ENCODE results near the gene GPX7.

GPX7 gene

DNA sequence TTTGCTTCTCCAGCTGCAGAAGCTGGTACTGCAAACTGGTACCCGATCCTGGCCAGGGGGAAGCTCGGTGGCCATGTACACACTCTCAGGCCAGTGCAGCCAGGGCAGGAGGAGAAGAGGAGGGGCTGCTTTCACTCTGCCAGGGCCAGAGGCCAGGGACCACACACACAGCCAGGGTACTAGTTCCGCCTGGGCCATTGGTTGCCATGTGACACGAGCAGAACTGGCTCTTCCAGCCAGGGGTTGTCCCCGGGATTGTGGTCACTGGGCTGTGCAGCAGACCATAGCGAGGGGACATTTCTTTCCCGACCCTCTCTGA, 27.1 kb downstream of the GPX7 start:
- Histone ChIP-seq H3K4me3 (no peak overlapping the region), H3K36me3 (ENCODE audit: insufficient read depth, low read length) (no peaks in the 10 kb centered on the region), H3K9me3 (ENCODE audit: low read depth, low read length) (no peaks in the 10 kb centered on the region), H3K27ac (no peak overlapping the region), H3K9ac (ENCODE audit: insufficient read length) (no peak overlapping the region)
- DNase-seq (ENCODE audit: low read depth, low spot score), result no peak
- TF ChIP-seq FOXP2 (optimal IDR thresholded peaks at IDR 0.05; ENCODE audit: control extremely low read depth, extremely low read length, insufficient read depth) (no peak), EZH2 (IDR thresholded peaks at IDR 0.05) (no peak), POLR2AphosphoS5 (IDR thresholded peaks at IDR 0.05; ENCODE audit: borderline replicate concordance, low read depth, low read length) (no peak)

DNA sequence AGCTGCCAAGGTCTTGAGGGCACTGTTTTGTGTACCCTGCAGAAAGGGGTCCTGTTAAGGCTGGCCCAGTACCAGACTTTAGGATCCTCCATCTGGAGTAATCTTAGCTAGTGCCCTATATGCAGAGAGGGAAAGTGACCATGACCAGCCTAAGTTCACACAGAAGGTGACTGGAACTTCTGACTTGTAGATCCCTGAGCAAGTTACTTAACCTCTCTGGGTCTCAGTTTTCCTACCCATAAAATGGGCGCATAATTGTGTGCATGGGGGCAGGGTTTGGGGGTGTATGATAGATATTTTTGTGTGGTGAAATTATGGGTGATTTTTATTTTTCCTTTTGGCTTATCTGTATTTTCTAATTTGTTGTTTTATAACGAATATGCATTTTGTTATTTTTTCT, 27.5 kb downstream of the GPX7 start:
- H3K36me3 ChIP-seq (ENCODE audit: insufficient read depth, low read length), result no peaks in the 10 kb centered on the region

DNA sequence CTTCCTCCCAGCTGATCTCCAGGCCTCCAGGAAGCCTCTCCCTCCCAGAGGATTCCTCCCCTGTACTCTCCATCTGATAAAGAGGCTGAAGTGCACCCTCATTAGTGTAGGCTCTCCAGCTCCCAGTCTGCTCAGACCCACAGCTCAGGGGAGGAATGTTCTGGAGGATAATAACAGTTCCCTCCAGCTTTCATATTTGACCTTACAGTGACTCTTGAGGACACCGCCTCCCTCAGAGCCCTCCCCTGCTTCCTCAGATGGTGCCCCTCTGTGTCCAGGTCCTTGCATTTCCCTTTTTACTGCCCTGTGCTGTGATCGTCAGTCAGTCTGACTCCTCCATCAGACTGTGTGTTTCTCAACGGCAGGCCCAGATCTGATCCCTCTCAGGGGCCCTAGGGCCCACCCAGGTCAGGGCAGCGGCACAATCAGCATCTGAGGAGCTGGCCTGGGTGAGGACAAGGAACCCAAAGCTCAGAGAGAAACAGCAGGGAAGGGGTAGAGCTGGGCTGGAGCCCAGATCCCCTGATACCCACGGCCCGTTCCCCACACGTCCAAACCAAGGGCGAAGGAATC, 29.7 kb downstream of the GPX7 start:
- TF ChIP-seq FOXP2 (optimal IDR thresholded peaks at IDR 0.05; ENCODE audit: control extremely low read depth, extremely low read length, insufficient read depth), result no peak
- no peak for TF ChIP-seq POLR2AphosphoS5 (IDR thresholded peaks at IDR 0.05; ENCODE audit: borderline replicate concordance, low read depth, low read length)
- TF ChIP-seq EZH2 (IDR thresholded peaks at IDR 0.05), result no peak
- no peaks in the 10 kb centered on the region for H3K9me3 ChIP-seq (ENCODE audit: low read depth, low read length)
- H3K27ac ChIP-seq, result no peak overlapping the region
- no peak for DNase-seq (ENCODE audit: low read depth, low spot score)
- H3K4me3 ChIP-seq, result no peak overlapping the region
- H3K9ac ChIP-seq (ENCODE audit: insufficient read length), result no peak overlapping the region
- no peaks in the 10 kb centered on the region for H3K36me3 ChIP-seq (ENCODE audit: insufficient read depth, low read length)

More for the DNA sequence above, 27.5 kb downstream of the GPX7 start:
- no peak for DNase-seq (ENCODE audit: low read depth, low spot score)
- Histone ChIP-seq H3K9me3 (ENCODE audit: low read depth, low read length) (no peaks in the 10 kb centered on the region), H3K9ac (ENCODE audit: insufficient read length) (no peak overlapping the region), H3K27ac (no peak overlapping the region), H3K4me3 (no peak overlapping the region)
- TF ChIP-seq FOXP2 (optimal IDR thresholded peaks at IDR 0.05; ENCODE audit: control extremely low read depth, extremely low read length, insufficient read depth) (no peak), EZH2 (IDR thresholded peaks at IDR 0.05) (no peak), POLR2AphosphoS5 (IDR thresholded peaks at IDR 0.05; ENCODE audit: borderline replicate concordance, low read depth, low read length) (no peak)

DNA sequence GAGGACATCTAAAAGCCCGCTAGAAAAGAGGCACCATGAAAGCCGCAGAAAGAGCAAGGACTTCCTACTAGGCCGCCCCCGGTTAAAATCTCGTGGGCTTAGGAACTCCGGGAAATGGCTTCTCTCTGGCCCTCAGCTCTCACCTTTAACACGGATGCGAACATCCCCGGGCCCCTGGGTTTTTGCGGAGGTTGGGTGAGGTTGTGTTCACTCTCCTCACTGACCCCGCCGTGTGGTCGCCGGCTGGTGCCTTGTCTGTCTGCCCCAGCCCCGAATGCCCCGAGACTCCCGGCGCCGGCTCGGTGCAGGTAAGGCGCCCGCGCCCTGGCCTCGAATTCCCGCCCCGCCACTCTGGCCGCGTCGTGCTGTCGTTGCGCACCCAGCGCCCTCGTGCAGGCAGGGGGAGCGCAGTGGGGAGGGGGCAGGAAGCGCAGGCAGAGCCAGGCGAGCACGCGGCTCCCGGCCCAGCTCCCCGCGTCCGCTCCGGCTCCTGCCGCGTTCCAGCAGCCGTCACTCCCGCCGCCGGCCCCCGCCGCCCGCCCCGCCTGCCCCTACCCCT, 30.6 kb downstream of the GPX7 start, which contains the start of gene SHISAL2A:
Gene SHISAL2A, plus strand, starts transcription at position 437 of the 559 bp plus-strand sequence. CDS start 326 bp downstream, outside the sequence.
- TF ChIP-seq FOXP2 (optimal IDR thresholded peaks at IDR 0.05; ENCODE audit: control extremely low read depth, extremely low read length, insufficient read depth) (no peak), POLR2AphosphoS5 (IDR thresholded peaks at IDR 0.05; ENCODE audit: borderline replicate concordance, low read depth, low read length) (no peak), EZH2 (IDR thresholded peaks at IDR 0.05) (no peak)
- no peaks in the 10 kb centered on the region for H3K36me3 ChIP-seq (ENCODE audit: insufficient read depth, low read length)
- H3K9me3 ChIP-seq (ENCODE audit: low read depth, low read length), result no peaks in the 10 kb centered on the region
- no peak within 1 kb of the TSS for H3K27ac ChIP-seq
- no peak for DNase-seq (ENCODE audit: low read depth, low spot score)
- no peak within 1 kb of the TSS for H3K4me3 ChIP-seq
- no peak within 1 kb of the TSS for H3K9ac ChIP-seq (ENCODE audit: insufficient read length)

DNA sequence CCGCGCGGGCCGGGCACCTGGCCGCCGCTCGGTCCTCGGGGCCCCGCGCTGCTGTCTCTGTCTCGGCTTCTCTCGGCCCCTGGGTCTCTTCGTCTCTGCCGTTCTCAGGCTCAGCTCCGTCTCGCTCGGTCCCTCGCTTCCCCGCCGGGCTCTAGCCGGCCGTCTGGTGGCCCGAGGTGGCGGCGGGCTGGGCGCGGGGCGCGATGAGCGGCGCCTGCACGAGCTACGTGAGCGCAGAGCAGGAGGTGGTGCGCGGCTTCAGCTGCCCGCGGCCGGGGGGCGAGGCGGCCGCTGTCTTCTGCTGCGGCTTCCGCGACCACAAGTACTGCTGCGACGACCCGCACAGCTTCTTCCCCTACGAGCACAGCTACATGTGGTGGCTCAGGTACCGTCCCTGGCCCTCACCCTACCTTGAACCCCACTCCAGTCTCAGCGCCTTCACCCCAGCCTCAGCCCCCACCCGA, 31.2 kb downstream of the GPX7 start:
- H3K9ac ChIP-seq (ENCODE audit: insufficient read length), result no peak overlapping the region
- no peak overlapping the region for H3K4me3 ChIP-seq
- no peak for DNase-seq (ENCODE audit: low read depth, low spot score)
- no peaks in the 10 kb centered on the region for H3K9me3 ChIP-seq (ENCODE audit: low read depth, low read length)
- H3K36me3 ChIP-seq (ENCODE audit: insufficient read depth, low read length), result no peaks in the 10 kb centered on the region
- TF ChIP-seq POLR2AphosphoS5 (IDR thresholded peaks at IDR 0.05; ENCODE audit: borderline replicate concordance, low read depth, low read length) (no peak), EZH2 (IDR thresholded peaks at IDR 0.05) (no peak), FOXP2 (optimal IDR thresholded peaks at IDR 0.05; ENCODE audit: control extremely low read depth, extremely low read length, insufficient read depth) (no peak)
- no peak overlapping the region for H3K27ac ChIP-seq

DNA sequence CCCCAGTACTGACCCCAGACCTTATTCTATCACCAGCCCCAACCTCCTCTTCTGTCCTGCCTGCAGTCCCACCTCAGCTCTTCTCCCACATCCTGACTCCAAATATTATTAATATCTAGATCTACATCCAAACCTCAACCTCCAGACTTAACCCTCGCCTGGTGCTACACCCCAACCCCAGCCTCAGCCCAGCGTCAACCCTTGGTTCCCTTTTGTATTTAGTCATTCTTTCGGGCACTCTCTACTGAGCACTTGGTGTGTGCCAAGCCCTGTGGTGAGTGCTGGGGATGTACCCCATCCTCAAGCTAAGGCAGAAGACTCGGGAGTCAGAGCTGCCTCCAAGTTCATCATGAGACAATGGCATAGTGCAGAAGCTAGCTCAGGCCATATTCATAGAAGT, 31.9 kb downstream of the GPX7 start:
- no peaks in the 10 kb centered on the region for H3K9me3 ChIP-seq (ENCODE audit: low read depth, low read length)
- no peak overlapping the region for H3K27ac ChIP-seq
- H3K9ac ChIP-seq (ENCODE audit: insufficient read length), result no peak overlapping the region
- H3K36me3 ChIP-seq (ENCODE audit: insufficient read depth, low read length), result no peaks in the 10 kb centered on the region
- no peak for TF ChIP-seq POLR2AphosphoS5 (IDR thresholded peaks at IDR 0.05; ENCODE audit: borderline replicate concordance, low read depth, low read length)
- TF ChIP-seq FOXP2 (optimal IDR thresholded peaks at IDR 0.05; ENCODE audit: control extremely low read depth, extremely low read length, insufficient read depth), result no peak
- TF ChIP-seq EZH2 (IDR thresholded peaks at IDR 0.05), result no peak
- no peak overlapping the region for H3K4me3 ChIP-seq
- no peak for DNase-seq (ENCODE audit: low read depth, low spot score)

DNA sequence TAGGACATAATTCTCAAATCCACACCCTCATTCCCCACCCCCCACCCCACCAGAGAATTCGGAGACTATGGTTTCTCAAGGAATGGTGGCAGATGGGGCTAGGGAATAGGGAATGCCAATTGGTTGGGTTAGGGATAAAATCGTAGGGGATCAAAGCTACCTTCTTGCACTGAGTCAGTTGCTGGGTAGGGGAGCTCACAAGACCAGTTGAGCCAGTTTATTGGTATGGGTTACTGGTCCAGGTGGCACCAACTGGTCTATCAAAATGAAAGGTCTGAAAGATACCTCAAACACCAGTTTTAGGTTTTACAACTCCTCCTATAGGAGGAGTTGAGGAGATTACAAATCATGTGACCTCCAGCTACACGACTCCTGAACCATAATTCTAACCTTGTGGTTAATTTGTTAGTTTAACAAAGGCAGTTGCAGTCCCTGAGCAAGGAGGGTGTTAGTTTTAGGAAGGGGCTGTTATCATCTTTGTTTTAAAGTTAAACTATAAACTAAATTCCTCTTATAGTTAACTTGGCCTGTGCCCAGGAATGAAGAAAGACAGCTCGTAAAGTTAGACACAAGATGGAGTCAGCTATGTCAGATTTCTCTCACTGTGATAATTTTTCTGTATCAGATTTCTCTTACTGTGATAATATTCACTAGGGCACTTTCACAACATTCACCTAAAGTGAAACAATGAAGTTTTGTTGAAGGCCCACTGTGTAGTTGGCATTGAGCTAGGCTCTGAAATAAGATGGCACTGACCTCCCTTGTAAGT, 33.3 kb downstream of the GPX7 start:
- H3K9me3 ChIP-seq (ENCODE audit: low read depth, low read length), result no peaks in the 10 kb centered on the region
- no peak overlapping the region for H3K9ac ChIP-seq (ENCODE audit: insufficient read length)
- H3K4me3 ChIP-seq, result no peak overlapping the region
- no peak for TF ChIP-seq FOXP2 (optimal IDR thresholded peaks at IDR 0.05; ENCODE audit: control extremely low read depth, extremely low read length, insufficient read depth)
- no peak for TF ChIP-seq EZH2 (IDR thresholded peaks at IDR 0.05)
- no peak for TF ChIP-seq POLR2AphosphoS5 (IDR thresholded peaks at IDR 0.05; ENCODE audit: borderline replicate concordance, low read depth, low read length)
- H3K27ac ChIP-seq, result no peak overlapping the region
- H3K36me3 ChIP-seq (ENCODE audit: insufficient read depth, low read length), result no peaks in the 10 kb centered on the region
- no peak for DNase-seq (ENCODE audit: low read depth, low spot score)
